Colonic mucosa (tissue), 4 donors: Measurements from ENCODE around the gene AMBRA1. TPM values are rescaled to one million over a fixed set of nuclear protein-coding genes. Genes with fewer than 3 reads are reported as not detected.

Source experiments
- DNase-seq: peaks from one replicate; pipeline ENCODE4 v3.0.0-alpha.2; 2020
- H3K27ac ChIP-seq: fragments of 200-600 bp; one replicate; pipeline ENCODE4 v1.8.0; 2021
- H3K27me3 ChIP-seq: fragments of 200-600 bp; one replicate; pipeline ENCODE4 v1.8.0; 2021
- H3K36me3 ChIP-seq: fragments of 200-600 bp; one replicate; pipeline ENCODE4 v1.8.0; 2021
- H3K4me1 ChIP-seq: fragments of 200-600 bp; one replicate; pipeline ENCODE4 v1.8.0; 2021; ENCODE audit warnings: mild to moderate bottlenecking
- H3K4me3 ChIP-seq: fragments of 200-600 bp; one replicate; pipeline ENCODE4 v1.8.0; 2021
- H3K9ac ChIP-seq, 2 donors: one replicate each; pipeline ENCODE4 v1.7.0; 2013; ENCODE audit warnings: control low read depth in 2 of 2, low read depth in 2 of 2, low read length in 2 of 2
- H3K9me3 ChIP-seq: fragments of 200-600 bp; one replicate; pipeline ENCODE4 v1.8.0; 2021
- CTCF ChIP-seq: fragments of 200-600 bp; IDR thresholded peaks from one replicate; pipeline ENCODE4 v1.8.0; 2022; ENCODE audit warnings: antibody characterized with exemption, mild to moderate bottlenecking
- intact Hi-C: fragments of 100-400 bp; cut with DNase I; formaldehyde crosslinking; loops from one replicate; pipeline ENCODE4 v1.14.1; 2022
- total RNA-seq, 2 donors: library from RNA; stranded (reverse); fragmentation: NEBNext Ultra II Directional in 1 of 2; extraction: Animal tissue kit (Norgen Biotek cat#: 25700) in 1 of 2; gene quantifications; one replicate each; pipeline ENCODE4 v1.2.1, GENCODE V29; 2021
- donor health status: healthy.
- donor health status: DM: no; HTN: no; CAD: no.
- donor health status: DM: no; HTN: no; CAD: no.

The AMBRA1 gene
- total RNA-seq, 2 donors from 2014 or later = 32.7 to 33.8 TPM

DNA sequence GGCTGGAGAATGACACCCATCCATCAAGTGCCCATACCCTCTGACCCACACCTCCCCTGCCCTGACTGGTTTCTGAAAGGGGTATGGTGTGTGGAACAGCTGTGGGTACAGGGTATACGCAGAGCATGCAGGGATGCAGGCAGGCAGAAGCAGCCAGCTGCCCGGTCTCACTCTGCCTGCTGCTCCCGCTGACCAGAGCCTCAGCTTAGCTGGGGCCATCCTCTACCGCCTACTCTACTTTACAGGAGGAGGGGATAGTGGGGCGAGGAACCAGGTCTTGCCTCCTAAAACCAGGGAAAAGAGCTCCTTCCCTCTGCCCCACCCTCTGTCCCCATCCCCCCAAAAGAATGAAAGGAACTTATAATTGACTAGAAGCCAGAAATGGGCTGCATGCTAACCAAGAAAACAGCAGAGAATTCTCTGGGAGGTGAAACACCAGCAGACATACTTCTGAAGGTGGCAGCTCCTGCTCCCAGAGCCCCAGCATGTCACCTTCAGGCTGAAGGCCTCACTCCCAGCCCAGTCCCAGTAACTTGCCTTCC is 189.3 kb downstream of the AMBRA1 start:
- intact Hi-C loops = no loop called here
- H3K36me3 ChIP-seq = no peaks in the 10 kb centered on the region
- H3K27me3 ChIP-seq = no peaks in the 10 kb centered on the region
- H3K4me3 ChIP-seq = no peak overlapping the region
- no peak for DNase-seq
- H3K27ac ChIP-seq = no peak overlapping the region
- no peaks in the 10 kb centered on the region for H3K9me3 ChIP-seq
- no peak for TF ChIP-seq CTCF
- H3K9ac ChIP-seq = no peak overlapping the region
- H3K4me1 ChIP-seq = no peaks in the 10 kb centered on the region

- Histone ChIP-seq H3K9me3 (no peaks in the 10 kb centered on the region), H3K9ac (no peak overlapping the region), H3K4me1 (no peaks in the 10 kb centered on the region), H3K36me3 (no peaks in the 10 kb centered on the region), H3K27me3 (no peaks in the 10 kb centered on the region), H3K27ac (no peak overlapping the region), H3K4me3 (no peak overlapping the region)
- intact Hi-C loops = no loop called here
- TF ChIP-seq CTCF = no peak
- DNase-seq = no peak
These were observed 190.6 kb downstream of the AMBRA1 start for GRCh38 chr11:46402957-46403902.

GRCh38 chr11:46397526-46397925 is 196.3 kb downstream of the AMBRA1 start:
- no peaks in the 10 kb centered on the region for H3K9me3 ChIP-seq
- H3K36me3 ChIP-seq = no peaks in the 10 kb centered on the region
- TF ChIP-seq CTCF = no peak
- H3K27me3 ChIP-seq = peaks cover 4% of the 10 kb centered on the region
- intact Hi-C loops = no loop called here
- DNase-seq = no peak
- no peak overlapping the region for H3K27ac ChIP-seq
- H3K4me1 ChIP-seq = no peaks in the 10 kb centered on the region
- H3K9ac ChIP-seq = no peak overlapping the region
- H3K4me3 ChIP-seq = no peak overlapping the region

GRCh38 chr11:46393759-46394158 is 200.1 kb downstream of the AMBRA1 start:
- Histone ChIP-seq H3K9me3 (no peaks in the 10 kb centered on the region), H3K9ac (no peak overlapping the region), H3K4me3 (no peak overlapping the region), H3K4me1 (peaks cover 16% of the 10 kb centered on the region), H3K27ac (no peak overlapping the region), H3K36me3 (no peaks in the 10 kb centered on the region), H3K27me3 (peaks cover 40% of the 10 kb centered on the region)
- no peak for TF ChIP-seq CTCF
- intact Hi-C loops = loop anchor here (2.0 kb wide), 1 partner anchor 143 kb away; no protein-coding TSS in a partner anchor
- DNase-seq = no peak

- DNase-seq = no peak
- Histone ChIP-seq H3K9me3 (no peaks in the 10 kb centered on the region), H3K4me3 (no peak overlapping the region), H3K27me3 (peaks cover 45% of the 10 kb centered on the region), H3K36me3 (no peaks in the 10 kb centered on the region), H3K9ac (no peak overlapping the region), H3K27ac (no peak overlapping the region), H3K4me1 (peaks cover 16% of the 10 kb centered on the region)
- intact Hi-C loops = loop anchor here (2.0 kb wide), 1 partner anchor 144 kb away; no protein-coding TSS in a partner anchor
- TF ChIP-seq CTCF = no peak
These were observed 200.6 kb downstream of the AMBRA1 start for GRCh38 chr11:46393231-46393616.
